ENCODE measurements around the gene CACNA1F.

GRCh38 chrX:49188468-49189076 lies 44.6 kb downstream of the CACNA1F start:
- TF ChIP-seq, protein P1, sequence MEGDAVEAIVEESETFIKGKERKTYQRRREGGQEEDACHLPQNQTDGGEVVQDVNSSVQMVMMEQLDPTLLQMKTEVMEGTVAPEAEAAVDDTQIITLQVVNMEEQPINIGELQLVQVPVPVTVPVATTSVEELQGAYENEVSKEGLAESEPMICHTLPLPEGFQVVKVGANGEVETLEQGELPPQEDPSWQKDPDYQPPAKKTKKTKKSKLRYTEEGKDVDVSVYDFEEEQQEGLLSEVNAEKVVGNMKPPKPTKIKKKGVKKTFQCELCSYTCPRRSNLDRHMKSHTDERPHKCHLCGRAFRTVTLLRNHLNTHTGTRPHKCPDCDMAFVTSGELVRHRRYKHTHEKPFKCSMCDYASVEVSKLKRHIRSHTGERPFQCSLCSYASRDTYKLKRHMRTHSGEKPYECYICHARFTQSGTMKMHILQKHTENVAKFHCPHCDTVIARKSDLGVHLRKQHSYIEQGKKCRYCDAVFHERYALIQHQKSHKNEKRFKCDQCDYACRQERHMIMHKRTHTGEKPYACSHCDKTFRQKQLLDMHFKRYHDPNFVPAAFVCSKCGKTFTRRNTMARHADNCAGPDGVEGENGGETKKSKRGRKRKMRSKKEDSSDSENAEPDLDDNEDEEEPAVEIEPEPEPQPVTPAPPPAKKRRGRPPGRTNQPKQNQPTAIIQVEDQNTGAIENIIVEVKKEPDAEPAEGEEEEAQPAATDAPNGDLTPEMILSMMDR (IDR thresholded peaks at IDR 0.05; ENCODE audit: low read length) = no peak
- TF ChIP-seq EZH2 (IDR thresholded peaks at IDR 0.05; ENCODE audit: borderline replicate concordance, low read length) = no peak

Measured in OCI-LY1 (cell line).